Hepatocyte (in vitro differentiated cells): ENCODE data around the gene MYH11. TPM values are rescaled to one million over a fixed set of nuclear protein-coding genes. Genes with fewer than 3 reads are reported as not detected.

Experiments used
- DNase-seq: peaks from one replicate; pipeline ENCODE4 v3.0.0-alpha.2; 2016; ENCODE audit warnings: low spot score
- H2AFZ ChIP-seq: fragments of 200-600 bp; sonication (generic); 2 replicates; pipeline ENCODE4 v1.6.0; 2016; ENCODE audit warnings: antibody characterized with exemption, mild to moderate bottlenecking
- H3K27ac ChIP-seq: fragments of 200-600 bp; sonication (generic); 2 replicates; pipeline ENCODE4 v1.5.1; 2016; ENCODE audit warnings: mild to moderate bottlenecking
- H3K27me3 ChIP-seq: fragments of 200-600 bp; sonication (generic); 2 replicates; pipeline ENCODE4 v1.6.1; 2016
- H3K36me3 ChIP-seq: fragments of 200-600 bp; sonication (generic); replicated peaks from 2 replicates; pipeline ENCODE4 v1.5.1; 2016; ENCODE audit warnings: low read depth; ENCODE audit not compliant: insufficient read depth
- H3K4me1 ChIP-seq: fragments of 200-600 bp; sonication (generic); 2 replicates; pipeline ENCODE4 v1.5.1; 2016; ENCODE audit warnings: mild to moderate bottlenecking, moderate library complexity; ENCODE audit not compliant: insufficient read depth
- H3K4me2 ChIP-seq: fragments of 200-600 bp; sonication (generic); 2 replicates; pipeline ENCODE4 v1.6.0; 2016
- H3K4me3 ChIP-seq: fragments of 200-600 bp; sonication (generic); 2 replicates; pipeline ENCODE4 v1.5.1; 2016; ENCODE audit warnings: mild to moderate bottlenecking
- H3K79me2 ChIP-seq: fragments of 200-600 bp; sonication (generic); 2 replicates; pipeline ENCODE4 v1.6.0; 2017; ENCODE audit warnings: mild to moderate bottlenecking
- H3K9me2 ChIP-seq: fragments of 200-600 bp; sonication (generic); replicated peaks from 2 replicates; pipeline ENCODE4 v1.6.0; 2017; ENCODE audit warnings: mild to moderate bottlenecking; ENCODE audit not compliant: insufficient read depth
- H3K9me3 ChIP-seq: fragments of 200-600 bp; sonication (generic); 2 replicates; pipeline ENCODE4 v1.5.1; 2016; ENCODE audit warnings: low read depth, mild to moderate bottlenecking
- H4K20me1 ChIP-seq: fragments of 200-600 bp; sonication (generic); 2 replicates; pipeline ENCODE4 v1.6.0; 2016; ENCODE audit warnings: mild to moderate bottlenecking; ENCODE audit not compliant: insufficient read depth, poor library complexity, severe bottlenecking
- EZH2 ChIP-seq: fragments of 200-600 bp; sonication (generic); IDR thresholded peaks from 2 replicates; pipeline ENCODE4 v1.6.1; 2016; ENCODE audit warnings: antibody characterized with exemption, mild to moderate bottlenecking, borderline replicate concordance
- EZH2phosphoT487 ChIP-seq: fragments of 200-600 bp; sonication (generic); IDR thresholded peaks from one replicate; pipeline ENCODE4 v1.6.1; 2018; ENCODE audit warnings: antibody characterized with exemption, mild to moderate bottlenecking, low read depth, moderate library complexity; ENCODE audit not compliant: unreplicated experiment, severe bottlenecking
- WGBS: methylation state at CpG from one replicate; pipeline ENCODE4 v1.1.6; 2016; ENCODE audit warnings: low lambda C conversion rate; ENCODE audit errors: missing lambda C conversion rate; 5-methylcytosine and 5-hydroxymethylcytosine counted together
- polyA plus RNA-seq: library from polyadenylated mRNA; unstranded; fragments of >200 nt; fragmentation: Nextera tagmentation; extraction: Ambion mirVana; gene quantifications from 2 replicates; pipeline ENCODE4 v1.2.1, GENCODE V29; 2016
- total RNA-seq: library from RNA; depleted of rRNA; stranded (reverse); fragments of >200 nt; gene quantifications from 2 replicates; pipeline ENCODE4 v1.2.3, GENCODE V29; 2014
- TF ChIP-seq, protein P1 (sequence below): fragments of 200-600 bp; sonication (generic); IDR thresholded peaks from 2 replicates; pipeline ENCODE4 v1.5.1; 2016; ENCODE audit warnings: antibody characterized with exemption, mild to moderate bottlenecking; ENCODE audit not compliant: poor library complexity

Gene MYH11
- total and polyA plus RNA-seq, 2 experiments from 2014 or later: 0.59 to 5.9 TPM

- Histone ChIP-seq H3K4me3 (no peak overlapping the region), H4K20me1 (no peaks in the 10 kb centered on the region), H3K36me3 (no peaks in the 10 kb centered on the region), H3K79me2 (no peaks in the 10 kb centered on the region), H3K4me2 (no peak overlapping the region), H3K27ac (no peak overlapping the region), H3K9me3 (no peaks in the 10 kb centered on the region), H3K27me3 (no peaks in the 10 kb centered on the region), H3K9me2 (no peaks in the 10 kb centered on the region), H3K4me1 (no peaks in the 10 kb centered on the region), H2AFZ (no peak overlapping the region)
- no peak for DNase-seq
- WGBS: 81% methylated on average over 1 of the region's 1 CpG
- TF ChIP-seq, protein P1, sequence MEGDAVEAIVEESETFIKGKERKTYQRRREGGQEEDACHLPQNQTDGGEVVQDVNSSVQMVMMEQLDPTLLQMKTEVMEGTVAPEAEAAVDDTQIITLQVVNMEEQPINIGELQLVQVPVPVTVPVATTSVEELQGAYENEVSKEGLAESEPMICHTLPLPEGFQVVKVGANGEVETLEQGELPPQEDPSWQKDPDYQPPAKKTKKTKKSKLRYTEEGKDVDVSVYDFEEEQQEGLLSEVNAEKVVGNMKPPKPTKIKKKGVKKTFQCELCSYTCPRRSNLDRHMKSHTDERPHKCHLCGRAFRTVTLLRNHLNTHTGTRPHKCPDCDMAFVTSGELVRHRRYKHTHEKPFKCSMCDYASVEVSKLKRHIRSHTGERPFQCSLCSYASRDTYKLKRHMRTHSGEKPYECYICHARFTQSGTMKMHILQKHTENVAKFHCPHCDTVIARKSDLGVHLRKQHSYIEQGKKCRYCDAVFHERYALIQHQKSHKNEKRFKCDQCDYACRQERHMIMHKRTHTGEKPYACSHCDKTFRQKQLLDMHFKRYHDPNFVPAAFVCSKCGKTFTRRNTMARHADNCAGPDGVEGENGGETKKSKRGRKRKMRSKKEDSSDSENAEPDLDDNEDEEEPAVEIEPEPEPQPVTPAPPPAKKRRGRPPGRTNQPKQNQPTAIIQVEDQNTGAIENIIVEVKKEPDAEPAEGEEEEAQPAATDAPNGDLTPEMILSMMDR: no peak
- TF ChIP-seq EZH2 (no peak), EZH2phosphoT487 (no peak)
Observed at GRCh38 chr16:15743657-15744056, 113.2 kb downstream of the MYH11 start.

DNA sequence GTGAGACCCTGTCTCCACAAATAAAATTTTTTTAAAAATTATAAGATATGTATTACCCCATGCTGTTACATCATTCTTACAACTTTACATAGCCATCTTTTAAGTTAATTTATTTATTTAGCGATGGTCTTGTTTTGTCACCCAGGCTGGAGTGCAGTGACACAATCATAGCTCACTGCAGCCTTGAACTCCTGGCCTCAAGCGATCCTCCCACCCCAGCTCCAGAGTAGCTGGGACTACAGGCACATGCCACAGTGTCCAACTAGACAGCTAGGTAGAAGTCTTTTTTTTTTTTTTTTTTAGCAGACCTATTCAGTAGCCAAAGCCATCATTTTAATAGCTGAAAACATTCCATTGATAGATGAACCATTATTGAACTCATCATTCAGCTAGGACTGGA lies 114.1 kb downstream of the MYH11 start:
- H3K4me3 ChIP-seq: no peak overlapping the region
- no peaks in the 10 kb centered on the region for H3K4me1 ChIP-seq

GRCh38 chr16:15741207-15741871 lies 115.5 kb downstream of the MYH11 start:
- H2AFZ ChIP-seq: no peak overlapping the region
- H3K36me3 ChIP-seq: no peaks in the 10 kb centered on the region
- WGBS: 94% methylated on average over 12 of the region's 13 CpGs
- H3K9me2 ChIP-seq: no peaks in the 10 kb centered on the region
- DNase-seq: no peak
- H3K9me3 ChIP-seq: no peaks in the 10 kb centered on the region
- no peaks in the 10 kb centered on the region for H3K79me2 ChIP-seq
- H3K4me1 ChIP-seq: no peaks in the 10 kb centered on the region
- no peak overlapping the region for H3K4me3 ChIP-seq
- no peaks in the 10 kb centered on the region for H3K27me3 ChIP-seq
- H4K20me1 ChIP-seq: no peaks in the 10 kb centered on the region
- no peak overlapping the region for H3K27ac ChIP-seq
- no peak overlapping the region for H3K4me2 ChIP-seq
- TF ChIP-seq EZH2phosphoT487: no peak
- TF ChIP-seq, protein P1: no peak
- TF ChIP-seq EZH2: no peak

More for the DNA sequence above, 114.1 kb downstream of the MYH11 start:
- no peak for TF ChIP-seq EZH2phosphoT487
- TF ChIP-seq EZH2: no peak
- TF ChIP-seq, protein P1: no peak
- WGBS: 95% methylated on average over 2 of the region's 2 CpGs
- no peaks in the 10 kb centered on the region for H3K9me3 ChIP-seq
- no peaks in the 10 kb centered on the region for H3K36me3 ChIP-seq
- DNase-seq: no peak
- no peaks in the 10 kb centered on the region for H3K9me2 ChIP-seq
- H4K20me1 ChIP-seq: no peaks in the 10 kb centered on the region
- no peaks in the 10 kb centered on the region for H3K27me3 ChIP-seq
- no peak overlapping the region for H3K4me2 ChIP-seq
- no peaks in the 10 kb centered on the region for H3K79me2 ChIP-seq
- no peak overlapping the region for H3K27ac ChIP-seq
- no peak overlapping the region for H2AFZ ChIP-seq

GRCh38 chr16:15739950-15740349 lies 116.9 kb downstream of the MYH11 start:
- Histone ChIP-seq H3K9me2 (no peaks in the 10 kb centered on the region), H3K4me2 (no peak overlapping the region)

More at GRCh38 chr16:15739950-15740349, 116.9 kb downstream of the MYH11 start:
- no peak overlapping the region for H2AFZ ChIP-seq
- no peaks in the 10 kb centered on the region for H3K4me1 ChIP-seq
- H3K4me3 ChIP-seq: no peak overlapping the region
- no peaks in the 10 kb centered on the region for H3K79me2 ChIP-seq
- no peaks in the 10 kb centered on the region for H3K9me3 ChIP-seq
- no peak overlapping the region for H3K27ac ChIP-seq
- no peaks in the 10 kb centered on the region for H3K36me3 ChIP-seq
- no peak for DNase-seq
- TF ChIP-seq, protein P1: no peak
- TF ChIP-seq EZH2: no peak
- TF ChIP-seq EZH2phosphoT487: no peak
- H4K20me1 ChIP-seq: no peaks in the 10 kb centered on the region
- WGBS: 88% methylated on average over 6 of the region's 6 CpGs
- H3K27me3 ChIP-seq: no peaks in the 10 kb centered on the region
